Endothelial cell of umbilical vein (primary cell): ENCODE data around the gene CDKL4. TPM values are rescaled to one million over a fixed set of nuclear protein-coding genes. Genes with fewer than 3 reads are reported as not detected.
A peak's percentile ranks its signal among the peaks of the same experiment; 100 is the strongest.

Experiments used
- BruUV-seq: library from RNA; stranded (reverse); fragments of 400-500 nt; replicated peaks from 2 replicates; lab custom pipeline; 2021; lab: Mats Ljungman, UMichigan
- CTCF ChIA-PET: fragments of 300-600, 350-600 bp; sonication (Branson Sonifier 250); formaldehyde crosslinking; loops from one replicate; lab custom pipeline; 2021; ENCODE audit warnings: antibody characterized with exemption, inconsistent platforms; lab: Charles Lee
- POLR2A ChIA-PET: fragments of 300-600, 350-600 bp; sonication (Branson Sonifier 250); formaldehyde crosslinking; loops from one replicate; lab custom pipeline; 2021; ENCODE audit warnings: antibody characterized with exemption, inconsistent platforms; lab: Charles Lee
- DNase-seq: peaks from one replicate; pipeline ENCODE4 v3.0.0-alpha.2; 2011; ENCODE audit warnings: low read depth, low spot score
- FAIRE-seq: peaks from 2 replicates; lab custom pipeline; 2011; peaks lifted over from hg19 to GRCh38; lab: Jason Lieb, UNC
- H2AFZ ChIP-seq: 2 replicates; pipeline ENCODE4 v1.6.0; 2012; ENCODE audit warnings: low read depth, low read length, control low read depth, inconsistent platforms
- H3K27ac ChIP-seq: 2 replicates; pipeline ENCODE4 v1.5.1; 2011; ENCODE audit warnings: low read depth, mild to moderate bottlenecking, control low read depth, low read length, moderate library complexity; ENCODE audit not compliant: insufficient read depth
- H3K27me3 ChIP-seq, 2 experiments: 2 replicates each; pipeline versions ENCODE4 v1.6.0 to v1.6.1; 2011; ENCODE audit warnings: low read length in 2 of 2, mixed read lengths in 1 of 2; ENCODE audit not compliant: control insufficient read depth in 2 of 2, insufficient read depth in 2 of 2
- H3K36me3 ChIP-seq, 2 experiments: 2 replicates in 1 of 2; 3 replicates in 1 of 2; pipeline ENCODE4 v1.5.1; 2011; ENCODE audit warnings: low read length in 2 of 2, mild to moderate bottlenecking in 1 of 2, moderate library complexity in 1 of 2; ENCODE audit not compliant: control insufficient read depth in 2 of 2, insufficient read depth in 2 of 2; ENCODE audit errors: extremely low read depth in 1 of 2
- H3K4me1 ChIP-seq: 3 replicates; pipeline ENCODE4 v1.5.1; 2011; ENCODE audit warnings: mild to moderate bottlenecking, low read length; ENCODE audit not compliant: control insufficient read depth, insufficient read depth; ENCODE audit errors: extremely low read depth
- H3K4me2 ChIP-seq: 2 replicates; pipeline ENCODE4 v1.6.1; 2011; ENCODE audit warnings: low read length, control low read depth, mixed read lengths; ENCODE audit not compliant: insufficient read depth
- H3K4me3 ChIP-seq, 3 experiments: fragments of 200-600 bp in 1 of 3; sonication (generic), shearing (Covaris generic) in 1 of 3; replicated peaks in 1 of 3; 2 replicates each; pipeline ENCODE4 v1.5.1; 2011 to 2016; ENCODE audit warnings: control low read depth in 3 of 3, low read length in 3 of 3, mild to moderate bottlenecking in 2 of 3, inconsistent platforms in 1 of 3, low read depth in 1 of 3, moderate library complexity in 1 of 3; ENCODE audit not compliant: insufficient read depth in 1 of 3
- H3K79me2 ChIP-seq: 2 replicates; pipeline ENCODE4 v1.6.0; 2012; ENCODE audit warnings: low read length, inconsistent platforms; ENCODE audit not compliant: control insufficient read depth, insufficient read depth
- H3K9ac ChIP-seq: replicated peaks from 2 replicates; pipeline ENCODE3; 2011; ENCODE audit warnings: low read length, control low read depth; ENCODE audit not compliant: insufficient read depth; ENCODE audit errors: extremely low read depth
- H3K9me1 ChIP-seq: replicated peaks from 3 replicates; pipeline ENCODE4 v1.6.0; 2011; ENCODE audit warnings: mild to moderate bottlenecking, low read length; ENCODE audit not compliant: control insufficient read depth, insufficient read depth; ENCODE audit errors: extremely low read depth
- H3K9me3 ChIP-seq: replicated peaks from 2 replicates; pipeline ENCODE4 v1.5.1; 2012; ENCODE audit warnings: low read length, inconsistent platforms; ENCODE audit not compliant: control insufficient read depth, insufficient read depth
- H4K20me1 ChIP-seq: replicated peaks from 2 replicates; pipeline ENCODE3; 2011; ENCODE audit warnings: mild to moderate bottlenecking, low read length; ENCODE audit not compliant: control insufficient read depth, insufficient read depth; ENCODE audit errors: extremely low read depth
- EZH2 ChIP-seq: IDR thresholded peaks from 2 replicates; pipeline ENCODE4 v1.6.1; 2012; ENCODE audit warnings: borderline replicate concordance, low read depth, mild to moderate bottlenecking, moderate library complexity, low read length, inconsistent platforms; ENCODE audit not compliant: severe bottlenecking
- FOS ChIP-seq: IDR thresholded peaks from 2 replicates; pipeline ENCODE4 v1.6.1; 2011; ENCODE audit warnings: mild to moderate bottlenecking, low read length, moderate library complexity, borderline replicate concordance; ENCODE audit not compliant: insufficient read depth
- GATA2 ChIP-seq: IDR thresholded peaks from 2 replicates; pipeline ENCODE4 v1.7.0; 2011; ENCODE audit warnings: low read depth, mild to moderate bottlenecking, moderate library complexity, mixed read lengths, low read length; ENCODE audit not compliant: insufficient read length, insufficient read depth
- JUN ChIP-seq: IDR thresholded peaks from 2 replicates; pipeline ENCODE4 v1.6.1; 2011; ENCODE audit warnings: borderline replicate concordance, low read depth; ENCODE audit not compliant: insufficient read length, insufficient read depth
- MYC ChIP-seq: IDR thresholded peaks from one replicate; pipeline ENCODE4 v1.6.1; 2011; ENCODE audit warnings: mild to moderate bottlenecking, low read depth, low read length
- POLR2A ChIP-seq: IDR thresholded peaks from 2 replicates; pipeline ENCODE4 v1.6.1; 2012; ENCODE audit warnings: low read depth, mild to moderate bottlenecking, control low read depth, low read length
- POLR2AphosphoS5 ChIP-seq: IDR thresholded peaks from 2 replicates; pipeline ENCODE4 v1.6.1; 2012; ENCODE audit warnings: low read depth, mild to moderate bottlenecking, control low read depth, low read length, moderate library complexity; ENCODE audit not compliant: insufficient read depth
- dilution Hi-C: fragments of 300-500 bp; cut with MboI; formaldehyde crosslinking; loops from one replicate; pipeline ENCODE4 v1.15.0; 2019; ENCODE audit warnings: low sequenced_read_pairs; ENCODE audit not compliant: extremely low pct_ligation_motif_present
- intact Hi-C: fragments of 100-400 bp; cut with micrococcal nuclease; formaldehyde crosslinking; loops from one replicate; pipeline ENCODE4 v1.10.0; 2022
- polyA plus RNA-seq, 4 experiments: library from polyadenylated mRNA; depleted of rRNA in 3 of 4; stranded (reverse) in 3 of 4; unstranded in 1 of 4; fragments of >200 nt; gene quantifications; 2 replicates each; pipeline versions ENCODE4 v1.2.1 to v1.2.3, GENCODE V29; 2011 to 2012; ENCODE audit warnings: missing spikeins in 1 of 4
- total RNA-seq: library from RNA; stranded (reverse); gene quantifications from 2 replicates; pipeline ENCODE4 v1.2.3, GENCODE V29; 2021
- TF ChIP-seq, protein P1 (sequence below): IDR thresholded peaks from 2 replicates; pipeline ENCODE4 v1.6.1; 2011; ENCODE audit not compliant: insufficient read depth, insufficient read length
- TF ChIP-seq, protein P2 (sequence below), 2 donors: IDR thresholded peaks; 1 replicate in 1 of 2; 2 replicates in 1 of 2; pipeline ENCODE4 v1.5.1; 2011; ENCODE audit warnings: low read length in 2 of 2, mild to moderate bottlenecking in 2 of 2, moderate library complexity in 2 of 2, control low read depth in 1 of 2, inconsistent platforms in 1 of 2, low read depth in 1 of 2; ENCODE audit not compliant: insufficient read depth in 1 of 2; ENCODE audit errors: extremely low read depth in 1 of 2

Gene CDKL4
- total and polyA plus RNA-seq, 2 donors (not counting 3 experiments of a cell fraction or from before 2014, with no cell fraction given) = 0.17 to 0.75 TPM

DNA sequence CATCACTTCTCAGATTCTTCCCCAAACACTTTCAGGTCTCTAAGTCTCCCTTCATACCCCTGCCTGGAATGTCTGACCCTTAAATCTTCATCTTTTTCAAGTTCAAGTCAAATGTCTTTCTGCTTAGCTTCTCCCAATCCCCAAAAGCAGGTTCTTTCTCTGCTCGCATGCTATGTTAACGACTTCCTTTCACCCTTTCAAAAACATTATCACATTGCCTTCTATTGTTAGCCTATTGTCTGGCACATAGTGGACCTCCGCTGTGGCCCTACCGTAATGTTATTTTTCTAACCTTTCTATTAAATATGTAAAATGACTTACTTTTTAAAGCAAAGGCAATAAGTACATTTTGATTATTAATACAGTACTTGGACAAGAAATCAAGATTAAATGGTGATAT lies 2.2 kb downstream of the CDKL4 start:
- BruUV-seq = no TSS peak
- Histone ChIP-seq H3K9me3 (no peaks in the 10 kb centered on the region), H3K4me2 (no peak overlapping the region), H3K9me1 (no peaks in the 10 kb centered on the region), H3K27me3 (no peaks in the 10 kb centered on the region), H4K20me1 (no peaks in the 10 kb centered on the region), H2AFZ (no peak overlapping the region), H3K27ac (no peak overlapping the region), H3K79me2 (no peaks in the 10 kb centered on the region), H3K4me3 (no peak overlapping the region), H3K4me1 (peaks cover 5% of the 10 kb centered on the region), H3K36me3 (no peaks in the 10 kb centered on the region), H3K9ac (no peak overlapping the region)
- peak; percentile 71 for FAIRE-seq
- ChIA-PET CTCF (interaction anchor here (0.7 to 1.4 kb wide), 10 partner anchors 9 to 487 kb away, joined by 3 to 7 read pairs (median 3); no protein-coding TSS in a partner anchor), POLR2A (no interaction called here)
- dilution Hi-C loops = loop anchor here (25.0 kb wide), 1 partner anchor 179 kb away; no protein-coding TSS in a partner anchor
- no peak for TF ChIP-seq FOS
- no peak for TF ChIP-seq MYC
- TF ChIP-seq GATA2 = no peak
- no peak for TF ChIP-seq POLR2AphosphoS5
- no peak for TF ChIP-seq JUN
- TF ChIP-seq, protein P1, sequence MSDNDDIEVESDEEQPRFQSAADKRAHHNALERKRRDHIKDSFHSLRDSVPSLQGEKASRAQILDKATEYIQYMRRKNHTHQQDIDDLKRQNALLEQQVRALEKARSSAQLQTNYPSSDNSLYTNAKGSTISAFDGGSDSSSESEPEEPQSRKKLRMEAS = no peak
- TF ChIP-seq, protein P2, sequence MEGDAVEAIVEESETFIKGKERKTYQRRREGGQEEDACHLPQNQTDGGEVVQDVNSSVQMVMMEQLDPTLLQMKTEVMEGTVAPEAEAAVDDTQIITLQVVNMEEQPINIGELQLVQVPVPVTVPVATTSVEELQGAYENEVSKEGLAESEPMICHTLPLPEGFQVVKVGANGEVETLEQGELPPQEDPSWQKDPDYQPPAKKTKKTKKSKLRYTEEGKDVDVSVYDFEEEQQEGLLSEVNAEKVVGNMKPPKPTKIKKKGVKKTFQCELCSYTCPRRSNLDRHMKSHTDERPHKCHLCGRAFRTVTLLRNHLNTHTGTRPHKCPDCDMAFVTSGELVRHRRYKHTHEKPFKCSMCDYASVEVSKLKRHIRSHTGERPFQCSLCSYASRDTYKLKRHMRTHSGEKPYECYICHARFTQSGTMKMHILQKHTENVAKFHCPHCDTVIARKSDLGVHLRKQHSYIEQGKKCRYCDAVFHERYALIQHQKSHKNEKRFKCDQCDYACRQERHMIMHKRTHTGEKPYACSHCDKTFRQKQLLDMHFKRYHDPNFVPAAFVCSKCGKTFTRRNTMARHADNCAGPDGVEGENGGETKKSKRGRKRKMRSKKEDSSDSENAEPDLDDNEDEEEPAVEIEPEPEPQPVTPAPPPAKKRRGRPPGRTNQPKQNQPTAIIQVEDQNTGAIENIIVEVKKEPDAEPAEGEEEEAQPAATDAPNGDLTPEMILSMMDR (IDR thresholded peaks at IDR 0.05; ENCODE audit: extremely low read depth in 1 of 2, insufficient read depth in 1 of 2, low read depth in 1 of 2, low read length in 2 of 2) = no peak
- TF ChIP-seq EZH2 = no peak
- TF ChIP-seq POLR2A = no peak
- intact Hi-C loops = no loop called here
- DNase-seq = peak; percentile 73
